CD14-positive monocyte (primary cell): ENCODE results near the gene MAP1LC3B. TPM values are rescaled to one million over a fixed set of nuclear protein-coding genes. Genes with fewer than 3 reads are reported as not detected.
"Not testable (repeated sequence)": the region's sequence is repeated elsewhere in the genome, so short reads cannot be mapped to it uniquely, and the experiment has no call there.

Source experiments
- DNase-seq, 3 donors: peaks; one replicate each; pipeline ENCODE4 v3.0.0-alpha.2; 2011 to 2022
- H2AFZ ChIP-seq: 2 replicates; pipeline ENCODE4 v1.6.0; 2012; ENCODE audit warnings: mild to moderate bottlenecking, low read depth, low read length, inconsistent platforms; ENCODE audit not compliant: insufficient read depth, poor library complexity, severe bottlenecking
- H3K27ac ChIP-seq, 2 donors: 1 replicate in 1 of 2; 2 replicates in 1 of 2; pipeline ENCODE4 v1.5.1; 2012 to 2013; ENCODE audit warnings: low read length in 2 of 2, control low read depth in 1 of 2, inconsistent platforms in 1 of 2, low read depth in 1 of 2, mild to moderate bottlenecking in 1 of 2
- H3K27me3 ChIP-seq, 2 donors: one replicate each; pipeline versions ENCODE4 v1.6.0 to v1.6.1; 2011 to 2013; ENCODE audit warnings: low read length in 2 of 2; ENCODE audit not compliant: control insufficient read depth in 2 of 2, insufficient read depth in 2 of 2
- H3K36me3 ChIP-seq, 2 donors: replicated peaks in 1 of 2; 1 replicate in 1 of 2; 2 replicates in 1 of 2; pipeline versions ENCODE4 v1.5.1 to v1.6.1; 2012 to 2013; ENCODE audit warnings: low read length in 2 of 2, control low read depth in 1 of 2, inconsistent platforms in 1 of 2, mild to moderate bottlenecking in 1 of 2; ENCODE audit not compliant: insufficient read depth in 2 of 2, control insufficient read depth in 1 of 2
- H3K4me1 ChIP-seq, 2 donors: 1 replicate in 1 of 2; 2 replicates in 1 of 2; pipeline versions ENCODE4 v1.5.1 to v1.6.1; 2012 to 2013; ENCODE audit warnings: low read length in 2 of 2, control low read depth in 1 of 2, inconsistent platforms in 1 of 2, mild to moderate bottlenecking in 1 of 2, moderate library complexity in 1 of 2; ENCODE audit not compliant: insufficient read depth in 2 of 2, control insufficient read depth in 1 of 2
- H3K4me2 ChIP-seq: replicated peaks from 2 replicates; pipeline ENCODE3; 2012; ENCODE audit warnings: low read length, moderate library complexity, mild to moderate bottlenecking; ENCODE audit not compliant: poor library complexity, severe bottlenecking; ENCODE audit errors: extremely low read depth
- H3K4me3 ChIP-seq, 3 experiments: fragments of 200-600 bp in 1 of 3; sonication (generic) in 1 of 3; replicated peaks in 1 of 3; 1 replicate in 2 of 3; 2 replicates in 1 of 3; pipeline ENCODE4 v1.5.1; 2011 to 2013; ENCODE audit warnings: low read length in 3 of 3, mild to moderate bottlenecking in 3 of 3, control low read depth in 2 of 3, low read depth in 2 of 3, inconsistent platforms in 1 of 3, moderate library complexity in 1 of 3
- H3K79me2 ChIP-seq: 2 replicates; pipeline ENCODE4 v1.6.0; 2012; ENCODE audit warnings: mild to moderate bottlenecking, control low read depth, inconsistent platforms, low read length, moderate library complexity; ENCODE audit not compliant: insufficient read depth
- H3K9ac ChIP-seq: 2 replicates; pipeline ENCODE4 v1.6.0; 2017; ENCODE audit warnings: low read length, mild to moderate bottlenecking; ENCODE audit not compliant: insufficient read depth, poor library complexity, severe bottlenecking
- H3K9me3 ChIP-seq, 2 donors: replicated peaks in 1 of 2; 1 replicate in 1 of 2; 2 replicates in 1 of 2; pipeline versions ENCODE4 v1.5.1 to v1.6.1; 2012 to 2013; ENCODE audit warnings: low read length in 2 of 2, control low read depth in 1 of 2; ENCODE audit not compliant: control insufficient read depth in 1 of 2, insufficient read depth in 1 of 2
- H4K20me1 ChIP-seq: 2 replicates; pipeline ENCODE4 v1.6.0; 2012; ENCODE audit warnings: mild to moderate bottlenecking, low read length, control low read depth, moderate library complexity; ENCODE audit not compliant: insufficient read depth
- H3K27ac Mint-ChIP-seq, 7 donors: one replicate each; pipeline ENCODE4 v1.8.0; 2020; ENCODE audit warnings: mild to moderate bottlenecking in 7 of 7, mixed read lengths in 7 of 7, moderate library complexity in 6 of 7, inconsistent platforms in 2 of 7
- H3K27me3 Mint-ChIP-seq, 3 donors: one replicate each; pipeline ENCODE4 v1.8.0; 2021 to 2022; ENCODE audit warnings: low read depth in 3 of 3, mild to moderate bottlenecking in 3 of 3, mixed read lengths in 3 of 3, moderate library complexity in 3 of 3, inconsistent platforms in 1 of 3
- H3K36me3 Mint-ChIP-seq, 2 donors: one replicate each; pipeline ENCODE4 v1.8.0; 2020; ENCODE audit warnings: mixed read lengths in 2 of 2, inconsistent platforms in 1 of 2, mild to moderate bottlenecking in 1 of 2
- H3K4me1 Mint-ChIP-seq: one replicate; pipeline ENCODE4 v1.8.0; 2020; ENCODE audit warnings: mild to moderate bottlenecking, mixed read lengths
- H3K4me3 Mint-ChIP-seq, 2 donors: one replicate each; pipeline ENCODE4 v1.8.0; 2020; ENCODE audit warnings: mild to moderate bottlenecking in 2 of 2, mixed read lengths in 2 of 2, moderate library complexity in 1 of 2
- H3K9me3 Mint-ChIP-seq, 7 donors: one replicate each; pipeline ENCODE4 v1.8.0; 2020 to 2022; ENCODE audit warnings: mixed read lengths in 7 of 7, mild to moderate bottlenecking in 6 of 7, moderate library complexity in 6 of 7, inconsistent platforms in 2 of 7
- CTCF ChIP-seq: fragments of 200-600 bp; IDR thresholded peaks from one replicate; pipeline ENCODE4 v1.8.0; 2022; ENCODE audit warnings: antibody characterized with exemption, mild to moderate bottlenecking
- WGBS: methylation state at CpG from one replicate; pipeline ENCODE4 v1.1.5; 2013; ENCODE audit warnings: missing lambda C conversion rate; ENCODE audit not compliant: insufficient coverage; 5-methylcytosine and 5-hydroxymethylcytosine counted together
- intact Hi-C, 2 donors: fragments of 100-400 bp; cut with micrococcal nuclease; formaldehyde crosslinking; loops; one replicate each; pipeline versions ENCODE4 v1.15.0 to v1.15.1; 2023
- polyA plus RNA-seq, 3 donors: library from polyadenylated mRNA; depleted of rRNA in 1 of 3; unstranded in 2 of 3; stranded (reverse) in 1 of 3; fragments of 300-500 nt in 2 of 3; fragments of >200 nt in 1 of 3; fragmentation: Illumina TruSeq in 2 of 3; gene quantifications; 1 replicate in 2 of 3; 2 replicates in 1 of 3; pipeline ENCODE4 v1.2.3, GENCODE V29; 2012 to 2021

MAP1LC3B gene
- polyA plus RNA-seq, 3 donors = 102 to 147 (median 140) TPM

GRCh38 chr16:87375426-87376135 is 16.6 kb upstream of the MAP1LC3B start:
- peaks cover 10% of the 10 kb centered on the region for H3K4me1 Mint-ChIP-seq
- no peak for TF ChIP-seq CTCF
- Histone ChIP-seq H3K9me3 (peaks cover 0 to 7% of the 10 kb centered on the region in 2 donors), H3K4me1 (peaks cover 0 to 3% of the 10 kb centered on the region in 2 donors), H3K27me3 (peaks cover 29 to 45% of the 10 kb centered on the region in 2 donors), H3K27ac (no peak overlapping the region), H2AFZ (no peak overlapping the region), H3K4me2 (no peak overlapping the region), H3K79me2 (no peaks in the 10 kb centered on the region), H3K36me3 (no peaks in the 10 kb centered on the region), H3K9ac (no peak overlapping the region), H3K4me3 (no peak overlapping the region), H4K20me1 (peaks cover 75% of the 10 kb centered on the region)
- H3K9me3 Mint-ChIP-seq = peaks cover 0 to 12% (median 3%) of the 10 kb centered on the region in 7 donors
- no peak for DNase-seq
- intact Hi-C loops = no loop called here
- peak overlapping the region in 1 of 2 donors; percentile 82 for H3K4me3 Mint-ChIP-seq
- H3K27ac Mint-ChIP-seq = peak overlapping the region in 1 of 7 donors; percentile 59
- H3K36me3 Mint-ChIP-seq = peaks cover 16 to 26% of the 10 kb centered on the region in 2 donors
- H3K27me3 Mint-ChIP-seq = peaks cover 43 to 75% (median 64%) of the 10 kb centered on the region in 3 donors
- 78% methylated on average over 5 of the region's 9 CpGs for WGBS

DNA sequence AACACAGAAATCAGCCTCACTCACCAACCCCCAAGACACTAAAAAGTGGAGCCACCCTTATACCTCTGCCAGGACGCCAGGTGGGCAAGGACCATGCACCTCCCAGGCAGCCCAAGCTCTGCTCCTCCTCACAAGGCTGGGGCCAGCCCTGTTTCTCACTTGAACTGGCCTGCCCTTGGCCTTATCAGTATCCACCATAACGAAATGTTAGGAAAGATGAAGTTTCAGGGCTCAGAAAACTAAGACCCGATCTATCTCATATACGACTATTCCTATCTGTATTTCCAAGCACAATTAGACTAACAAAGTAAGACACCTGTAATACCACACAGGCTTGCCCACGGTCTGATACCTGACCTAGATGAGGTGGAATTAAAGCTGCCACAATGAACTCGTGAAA is 15.5 kb upstream of the MAP1LC3B start:
- peak overlapping the region in 1 of 7 donors; percentile 5 for H3K27ac Mint-ChIP-seq
- Histone ChIP-seq H3K27ac (no peak overlapping the region), H3K4me1 (peaks cover 2 to 5% of the 10 kb centered on the region in 2 donors)

GRCh38 chr16:87379312-87379752 is 12.8 kb upstream of the MAP1LC3B start:
- H3K4me3 ChIP-seq, H3K9me3 ChIP-seq, DNase-seq, H2AFZ ChIP-seq, H3K9ac ChIP-seq, H3K36me3 ChIP-seq, H3K9me3 Mint-ChIP-seq, H3K79me2 ChIP-seq, intact Hi-C loops, H3K4me2 ChIP-seq, H3K27ac ChIP-seq: not testable (repeated sequence)
- WGBS = 100% methylated on average over 1 of the region's 3 CpGs
- Mint-ChIP-seq H3K4me3 (peak overlapping the region in 1 of 2 donors; percentile 9), H3K27ac (peak overlapping the region in 1 of 7 donors; percentile 57), H3K36me3 (peaks cover 9 to 17% of the 10 kb centered on the region in 2 donors), H3K27me3 (peaks cover 22 to 60% (median 52%) of the 10 kb centered on the region in 3 donors), H3K4me1 (peaks cover 28% of the 10 kb centered on the region)
- Histone ChIP-seq H4K20me1 (peaks cover 53% of the 10 kb centered on the region), H3K27me3 (peaks cover 7 to 26% of the 10 kb centered on the region in 2 donors), H3K4me1 (peaks cover 16 to 21% of the 10 kb centered on the region in 2 donors)

More for the DNA sequence above, 15.5 kb upstream of the MAP1LC3B start:
- H3K36me3 Mint-ChIP-seq = peaks cover 14 to 25% of the 10 kb centered on the region in 2 donors
- no peak overlapping the region for H3K9ac ChIP-seq
- no peak overlapping the region for H3K4me2 ChIP-seq
- H3K9me3 Mint-ChIP-seq = peaks cover 0 to 9% (median 3%) of the 10 kb centered on the region in 7 donors
- intact Hi-C loops = no loop called here
- DNase-seq = no peak
- peaks cover 19% of the 10 kb centered on the region for H3K4me1 Mint-ChIP-seq
- no peak overlapping the region for H2AFZ ChIP-seq
- no peak overlapping the region for H3K4me3 ChIP-seq
- peaks cover 66% of the 10 kb centered on the region for H4K20me1 ChIP-seq
- TF ChIP-seq CTCF = no peak
- peaks cover 19 to 44% of the 10 kb centered on the region in 2 donors for H3K27me3 ChIP-seq
- H3K27me3 Mint-ChIP-seq = peaks cover 36 to 72% (median 60%) of the 10 kb centered on the region in 3 donors
- H3K4me3 Mint-ChIP-seq = peak overlapping the region in 1 of 2 donors; percentile 57
- H3K36me3 ChIP-seq = no peaks in the 10 kb centered on the region
- 90% methylated on average over 2 of the region's 6 CpGs for WGBS
- H3K79me2 ChIP-seq = no peaks in the 10 kb centered on the region
- H3K9me3 ChIP-seq = no peaks in the 10 kb centered on the region
